DND-41 (cell line): Measurements from ENCODE around the gene NIT1.

ENCODE experiments used
- ATAC-seq: fragments of 200-7000 bp; cut with Tn5 transposase; 3 replicates; pipeline ENCODE4 v1.9.1; 2021; ENCODE audit warnings: low read depth; ENCODE audit not compliant: insufficient read depth
- DNase-seq: peaks from one replicate; pipeline ENCODE4 v3.0.0-alpha.2; 2020
- H2AFZ ChIP-seq: 2 replicates; pipeline ENCODE4 v1.6.0; 2012; ENCODE audit warnings: low read depth, low read length
- H3K27ac ChIP-seq: 2 replicates; pipeline ENCODE4 v1.5.1; 2012; ENCODE audit warnings: low read length, inconsistent platforms
- H3K27me3 ChIP-seq: fragments of 200-600 bp; sonication (generic); 2 replicates; pipeline ENCODE4 v1.6.0; 2012; ENCODE audit warnings: low read length, mild to moderate bottlenecking, inconsistent platforms; ENCODE audit not compliant: insufficient read depth, poor library complexity
- H3K36me3 ChIP-seq: 2 replicates; pipeline ENCODE4 v1.5.1; 2012; ENCODE audit warnings: low read length, inconsistent platforms; ENCODE audit not compliant: insufficient read depth
- H3K4me1 ChIP-seq: 2 replicates; pipeline ENCODE4 v1.5.1; 2012; ENCODE audit warnings: mild to moderate bottlenecking, low read length; ENCODE audit not compliant: insufficient read depth
- H3K4me2 ChIP-seq: 2 replicates; pipeline ENCODE4 v1.6.0; 2012; ENCODE audit warnings: mild to moderate bottlenecking, moderate library complexity, low read length, inconsistent platforms; ENCODE audit not compliant: insufficient read depth
- H3K4me3 ChIP-seq, 2 experiments: fragments of 200-600 bp in 1 of 2; shearing (Covaris generic) in 1 of 2; 2 replicates each; pipeline ENCODE4 v1.5.1; 2012 to 2016; ENCODE audit warnings: inconsistent platforms in 2 of 2, low read length in 2 of 2, mild to moderate bottlenecking in 2 of 2, low read depth in 1 of 2, moderate library complexity in 1 of 2
- H3K79me2 ChIP-seq: 2 replicates; pipeline ENCODE4 v1.6.0; 2012; ENCODE audit warnings: low read length, inconsistent platforms; ENCODE audit not compliant: insufficient read depth
- H3K9ac ChIP-seq: 2 replicates; pipeline ENCODE4 v1.6.0; 2012; ENCODE audit warnings: low read depth, mild to moderate bottlenecking, inconsistent platforms, low read length, moderate library complexity
- H3K9me3 ChIP-seq: 2 replicates; pipeline ENCODE4 v1.5.1; 2012; ENCODE audit warnings: low read length, moderate library complexity, mild to moderate bottlenecking, inconsistent platforms; ENCODE audit not compliant: insufficient read depth, severe bottlenecking
- H4K20me1 ChIP-seq: 2 replicates; pipeline ENCODE4 v1.6.0; 2012; ENCODE audit warnings: low read length; ENCODE audit not compliant: insufficient read depth
- EZH2 ChIP-seq: IDR thresholded peaks from 3 replicates; pipeline ENCODE4 v1.6.1; 2012; ENCODE audit warnings: borderline replicate concordance, low read depth, mild to moderate bottlenecking, moderate library complexity, low read length, inconsistent platforms; ENCODE audit not compliant: severe bottlenecking
- TF ChIP-seq, protein P1 (sequence below): IDR thresholded peaks from 2 replicates; pipeline ENCODE4 v1.5.1; 2012; ENCODE audit warnings: borderline replicate concordance, low read length, moderate library complexity, mild to moderate bottlenecking; ENCODE audit not compliant: poor library complexity, severe bottlenecking; ENCODE audit errors: extremely low read depth

Gene NIT1

DNA sequence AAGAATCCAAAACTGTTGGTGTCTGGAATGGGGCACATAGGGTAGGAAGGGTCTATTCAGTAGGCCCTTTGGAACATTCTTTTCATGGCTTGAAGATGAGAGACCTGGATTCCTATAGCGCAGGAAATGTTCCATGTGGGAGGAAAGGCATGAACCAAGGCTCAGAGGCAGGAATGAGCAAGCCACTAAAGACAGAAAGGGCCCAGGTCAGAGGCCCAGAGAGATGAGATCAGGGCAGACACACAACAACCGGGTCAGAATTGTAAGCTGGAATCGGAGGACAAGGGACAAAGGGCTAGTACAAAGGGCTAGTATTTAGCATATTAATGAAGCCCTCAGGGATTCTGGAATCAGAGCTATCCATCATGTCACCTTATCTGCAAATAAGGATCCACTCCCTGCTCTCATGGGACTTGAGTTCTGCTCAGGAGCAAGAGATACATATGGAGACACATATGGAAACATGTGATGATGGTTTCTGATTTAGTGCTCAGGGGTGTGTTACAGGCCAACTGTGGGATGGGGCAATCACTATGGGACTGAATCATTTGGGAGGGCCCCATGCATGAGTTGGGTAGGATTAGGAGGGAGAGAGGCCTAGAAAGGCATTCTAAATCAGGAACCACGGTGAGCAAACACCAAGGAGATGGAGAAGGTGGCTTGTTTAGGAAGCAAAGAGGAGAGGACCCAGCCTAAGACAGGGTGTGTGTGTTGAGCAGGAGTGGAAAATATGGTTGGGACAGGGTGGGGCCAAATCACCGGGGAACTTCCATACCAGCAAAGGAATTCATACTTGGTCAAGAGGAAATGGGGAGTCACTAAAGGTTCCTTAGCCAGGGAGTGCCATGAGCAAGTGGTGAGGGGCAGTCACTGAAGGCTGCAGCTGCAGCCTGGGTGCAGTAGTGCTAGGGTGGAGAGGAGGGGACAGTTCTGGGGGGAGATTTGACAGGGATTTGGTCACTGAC is 37.2 kb upstream of the NIT1 start:
- H3K36me3 ChIP-seq = no peaks in the 10 kb centered on the region
- ATAC-seq (no peak), DNase-seq (no peak)
- TF ChIP-seq, protein P1, sequence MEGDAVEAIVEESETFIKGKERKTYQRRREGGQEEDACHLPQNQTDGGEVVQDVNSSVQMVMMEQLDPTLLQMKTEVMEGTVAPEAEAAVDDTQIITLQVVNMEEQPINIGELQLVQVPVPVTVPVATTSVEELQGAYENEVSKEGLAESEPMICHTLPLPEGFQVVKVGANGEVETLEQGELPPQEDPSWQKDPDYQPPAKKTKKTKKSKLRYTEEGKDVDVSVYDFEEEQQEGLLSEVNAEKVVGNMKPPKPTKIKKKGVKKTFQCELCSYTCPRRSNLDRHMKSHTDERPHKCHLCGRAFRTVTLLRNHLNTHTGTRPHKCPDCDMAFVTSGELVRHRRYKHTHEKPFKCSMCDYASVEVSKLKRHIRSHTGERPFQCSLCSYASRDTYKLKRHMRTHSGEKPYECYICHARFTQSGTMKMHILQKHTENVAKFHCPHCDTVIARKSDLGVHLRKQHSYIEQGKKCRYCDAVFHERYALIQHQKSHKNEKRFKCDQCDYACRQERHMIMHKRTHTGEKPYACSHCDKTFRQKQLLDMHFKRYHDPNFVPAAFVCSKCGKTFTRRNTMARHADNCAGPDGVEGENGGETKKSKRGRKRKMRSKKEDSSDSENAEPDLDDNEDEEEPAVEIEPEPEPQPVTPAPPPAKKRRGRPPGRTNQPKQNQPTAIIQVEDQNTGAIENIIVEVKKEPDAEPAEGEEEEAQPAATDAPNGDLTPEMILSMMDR = no peak
- no peak for TF ChIP-seq EZH2
- H4K20me1 ChIP-seq = no peaks in the 10 kb centered on the region
- no peak overlapping the region for H3K4me2 ChIP-seq
- no peak overlapping the region for H3K9ac ChIP-seq
- no peaks in the 10 kb centered on the region for H3K4me1 ChIP-seq
- H3K4me3 ChIP-seq = no peak overlapping the region
- no peak overlapping the region for H2AFZ ChIP-seq
- no peaks in the 10 kb centered on the region for H3K27me3 ChIP-seq
- H3K9me3 ChIP-seq = no peaks in the 10 kb centered on the region
- no peak overlapping the region for H3K27ac ChIP-seq
- H3K79me2 ChIP-seq = no peaks in the 10 kb centered on the region

DNA sequence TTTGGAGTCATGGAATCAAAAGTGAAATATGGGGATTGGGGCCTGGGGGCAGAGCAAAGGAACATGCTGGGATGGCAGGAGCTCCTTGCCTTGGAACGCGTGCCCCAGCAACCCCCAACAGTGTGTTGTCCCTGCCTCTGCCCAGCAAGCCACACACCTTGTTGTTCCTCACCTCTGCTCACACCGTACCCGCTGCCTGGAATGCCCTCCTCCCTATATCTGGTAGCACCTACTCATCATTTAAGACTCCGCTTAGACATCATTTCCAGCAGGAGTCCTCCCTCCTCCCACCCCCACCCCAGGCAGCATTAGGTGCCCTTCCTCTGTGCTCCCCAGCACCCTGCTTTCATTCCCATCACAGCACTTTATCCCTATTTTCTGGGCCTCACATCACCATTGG is 36.4 kb upstream of the NIT1 start:
- H3K27ac ChIP-seq = no peak overlapping the region
- no peaks in the 10 kb centered on the region for H3K9me3 ChIP-seq
- H3K79me2 ChIP-seq = no peaks in the 10 kb centered on the region
- ATAC-seq (no peak), DNase-seq (no peak)
- H3K4me1 ChIP-seq = no peaks in the 10 kb centered on the region
- no peak overlapping the region for H2AFZ ChIP-seq
- no peak overlapping the region for H3K9ac ChIP-seq
- H3K4me2 ChIP-seq = no peak overlapping the region
- no peaks in the 10 kb centered on the region for H3K27me3 ChIP-seq
- no peaks in the 10 kb centered on the region for H4K20me1 ChIP-seq
- TF ChIP-seq EZH2 = no peak
- TF ChIP-seq, protein P1 = no peak
- H3K4me3 ChIP-seq = no peak overlapping the region
- H3K36me3 ChIP-seq = no peaks in the 10 kb centered on the region

DNA sequence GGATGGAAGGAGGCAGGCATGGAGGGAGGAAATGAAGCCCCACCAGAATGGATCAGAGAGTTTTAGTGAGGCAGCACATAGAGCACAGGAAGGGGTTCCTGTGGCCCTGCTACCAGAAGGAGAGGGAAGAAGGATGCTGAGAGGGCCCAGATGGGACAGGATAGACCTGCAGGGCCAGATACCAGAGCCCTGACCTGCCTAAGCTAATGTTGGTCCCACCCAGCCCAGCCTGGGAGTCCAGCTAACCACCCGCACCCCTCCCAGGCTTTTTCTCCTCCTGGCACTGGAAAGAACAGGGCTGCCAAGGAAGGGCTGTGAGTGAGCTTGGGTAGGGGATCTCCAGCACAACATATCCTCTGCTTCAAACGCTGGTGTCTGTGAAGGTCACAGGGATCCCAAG is 35.4 kb upstream of the NIT1 start:
- no peak for DNase-seq
- Histone ChIP-seq H3K27ac (no peak overlapping the region), H3K4me2 (no peak overlapping the region)

More for the DNA sequence above, 35.4 kb upstream of the NIT1 start:
- no peaks in the 10 kb centered on the region for H3K9me3 ChIP-seq
- H2AFZ ChIP-seq = no peak overlapping the region
- no peaks in the 10 kb centered on the region for H3K4me1 ChIP-seq
- H3K27me3 ChIP-seq = no peaks in the 10 kb centered on the region
- no peak for ATAC-seq
- no peak for TF ChIP-seq EZH2
- TF ChIP-seq, protein P1 = no peak
- no peak overlapping the region for H3K4me3 ChIP-seq
- no peaks in the 10 kb centered on the region for H4K20me1 ChIP-seq
- no peaks in the 10 kb centered on the region for H3K79me2 ChIP-seq
- H3K36me3 ChIP-seq = no peaks in the 10 kb centered on the region
- no peak overlapping the region for H3K9ac ChIP-seq
